ENCODE data around the gene HS3ST4. TPM values are rescaled to one million over a fixed set of nuclear protein-coding genes. Genes with fewer than 3 reads are reported as not detected.

Gene HS3ST4
- polyA plus RNA-seq, 1 donor (not counting 4 experiments of a cell fraction or from before 2014, with no cell fraction given), result not detected

GRCh38 chr16:25872369-25873070, 180.8 kb downstream of the HS3ST4 start:
- Histone ChIP-seq H3K27ac (ENCODE audit: control insufficient read depth, insufficient read depth, low read length) (no peak overlapping the region), H4K20me1 (ENCODE audit: control insufficient read depth, extremely low read depth, insufficient read depth, low read length) (no peaks in the 10 kb centered on the region), H3K9me3 (ENCODE audit: control insufficient read depth, low read depth, low read length) (peaks cover 2% of the 10 kb centered on the region), H3K4me1 (ENCODE audit: control insufficient read depth, extremely low read depth, insufficient read depth, low read length) (no peaks in the 10 kb centered on the region), H3K4me3 (ENCODE audit: control insufficient read depth in 2 of 3, extremely low read depth in 1 of 3, insufficient read depth in 2 of 3, low read depth in 1 of 3, low read length in 3 of 3) (no peak overlapping the region), H2AFZ (ENCODE audit: control insufficient read depth, low read length) (no peak overlapping the region), H3K27me3 (ENCODE audit: control insufficient read depth, extremely low read depth, insufficient read depth, low read length) (no peaks in the 10 kb centered on the region), H3K4me2 (ENCODE audit: control insufficient read depth, extremely low read depth, insufficient read depth, low read depth, low read length) (no peak overlapping the region), H3K36me3 (ENCODE audit: control insufficient read depth in 2 of 2, extremely low read depth in 1 of 2, insufficient read depth in 2 of 2, low read length in 2 of 2) (no peaks in the 10 kb centered on the region), H3K9me1 (ENCODE audit: control insufficient read depth, extremely low read depth, insufficient read depth, low read length) (no peaks in the 10 kb centered on the region), H3K9ac (ENCODE audit: control insufficient read depth, extremely low read depth, insufficient read depth, low read length) (no peak overlapping the region), H3K79me2 (ENCODE audit: control insufficient read depth, insufficient read depth, low read length) (no peaks in the 10 kb centered on the region)
- DNase-seq (ENCODE audit: low read depth, low spot score) (no peak), FAIRE-seq (no peak)
- dilution Hi-C loops (cut with MboI; ENCODE audit: extremely low pct_ligation_motif_present, low sequenced_read_pairs), result no loop called here
- no peak for TF ChIP-seq EZH2 (IDR thresholded peaks at IDR 0.05; ENCODE audit: low read length)
- TF ChIP-seq, protein P1, sequence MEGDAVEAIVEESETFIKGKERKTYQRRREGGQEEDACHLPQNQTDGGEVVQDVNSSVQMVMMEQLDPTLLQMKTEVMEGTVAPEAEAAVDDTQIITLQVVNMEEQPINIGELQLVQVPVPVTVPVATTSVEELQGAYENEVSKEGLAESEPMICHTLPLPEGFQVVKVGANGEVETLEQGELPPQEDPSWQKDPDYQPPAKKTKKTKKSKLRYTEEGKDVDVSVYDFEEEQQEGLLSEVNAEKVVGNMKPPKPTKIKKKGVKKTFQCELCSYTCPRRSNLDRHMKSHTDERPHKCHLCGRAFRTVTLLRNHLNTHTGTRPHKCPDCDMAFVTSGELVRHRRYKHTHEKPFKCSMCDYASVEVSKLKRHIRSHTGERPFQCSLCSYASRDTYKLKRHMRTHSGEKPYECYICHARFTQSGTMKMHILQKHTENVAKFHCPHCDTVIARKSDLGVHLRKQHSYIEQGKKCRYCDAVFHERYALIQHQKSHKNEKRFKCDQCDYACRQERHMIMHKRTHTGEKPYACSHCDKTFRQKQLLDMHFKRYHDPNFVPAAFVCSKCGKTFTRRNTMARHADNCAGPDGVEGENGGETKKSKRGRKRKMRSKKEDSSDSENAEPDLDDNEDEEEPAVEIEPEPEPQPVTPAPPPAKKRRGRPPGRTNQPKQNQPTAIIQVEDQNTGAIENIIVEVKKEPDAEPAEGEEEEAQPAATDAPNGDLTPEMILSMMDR (optimal IDR thresholded peaks at IDR 0.05 in 1 of 3, IDR thresholded peaks at IDR 0.05 in 1 of 3, conservative IDR thresholded peaks at IDR 0.05 in 1 of 3; ENCODE audit: extremely low read depth in 1 of 3, insufficient read depth in 2 of 3, low read length in 3 of 3), result no peak

DNA sequence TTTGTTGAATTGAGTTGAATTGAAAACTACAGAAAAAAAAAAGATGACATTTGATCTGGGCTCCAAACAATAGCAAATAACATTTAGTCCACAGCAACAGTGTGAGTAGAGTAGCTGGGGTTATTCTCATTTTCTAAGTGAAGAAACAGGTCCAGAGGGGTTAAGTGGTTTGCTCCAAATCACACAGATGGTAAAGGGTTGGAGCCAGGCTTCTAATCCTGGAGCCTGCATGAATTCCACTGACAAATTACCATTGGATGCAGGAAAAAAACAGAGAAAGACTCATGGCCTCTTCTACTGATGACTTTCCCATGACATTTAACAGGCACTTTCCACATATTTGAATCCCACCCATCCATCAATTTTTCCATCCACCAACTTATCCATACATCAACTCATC, 182.4 kb downstream of the HS3ST4 start:
- H3K27ac ChIP-seq (ENCODE audit: control insufficient read depth, insufficient read depth, low read length), result no peak overlapping the region
- H3K36me3 ChIP-seq (ENCODE audit: control insufficient read depth in 2 of 2, extremely low read depth in 1 of 2, insufficient read depth in 2 of 2, low read length in 2 of 2), result no peaks in the 10 kb centered on the region
- no peaks in the 10 kb centered on the region for H3K4me1 ChIP-seq (ENCODE audit: control insufficient read depth, extremely low read depth, insufficient read depth, low read length)
- H3K9ac ChIP-seq (ENCODE audit: control insufficient read depth, extremely low read depth, insufficient read depth, low read length), result no peak overlapping the region
- FAIRE-seq (no peak), DNase-seq (ENCODE audit: low read depth, low spot score) (no peak)
- no peaks in the 10 kb centered on the region for H4K20me1 ChIP-seq (ENCODE audit: control insufficient read depth, extremely low read depth, insufficient read depth, low read length)
- no peak for TF ChIP-seq EZH2 (IDR thresholded peaks at IDR 0.05; ENCODE audit: low read length)
- TF ChIP-seq, protein P1 (optimal IDR thresholded peaks at IDR 0.05 in 1 of 3, IDR thresholded peaks at IDR 0.05 in 1 of 3, conservative IDR thresholded peaks at IDR 0.05 in 1 of 3; ENCODE audit: extremely low read depth in 1 of 3, insufficient read depth in 2 of 3, low read length in 3 of 3), result no peak
- peaks cover 2% of the 10 kb centered on the region for H3K9me3 ChIP-seq (ENCODE audit: control insufficient read depth, low read depth, low read length)
- no peak overlapping the region for H2AFZ ChIP-seq (ENCODE audit: control insufficient read depth, low read length)
- H3K27me3 ChIP-seq (ENCODE audit: control insufficient read depth, extremely low read depth, insufficient read depth, low read length), result no peaks in the 10 kb centered on the region
- dilution Hi-C loops (cut with MboI; ENCODE audit: extremely low pct_ligation_motif_present, low sequenced_read_pairs), result no loop called here
- no peak overlapping the region for H3K4me2 ChIP-seq (ENCODE audit: control insufficient read depth, extremely low read depth, insufficient read depth, low read depth, low read length)
- H3K79me2 ChIP-seq (ENCODE audit: control insufficient read depth, insufficient read depth, low read length), result no peaks in the 10 kb centered on the region
- no peak overlapping the region for H3K4me3 ChIP-seq (ENCODE audit: control insufficient read depth in 2 of 3, extremely low read depth in 1 of 3, insufficient read depth in 2 of 3, low read depth in 1 of 3, low read length in 3 of 3)
- no peaks in the 10 kb centered on the region for H3K9me1 ChIP-seq (ENCODE audit: control insufficient read depth, extremely low read depth, insufficient read depth, low read length)
